GM18517 (cell line): Measurements from ENCODE around the gene DOCK4.

Source experiments
- ATAC-seq: cut with Tn5 transposase; IDR thresholded peaks from one replicate; pipeline ENCODE4 v1.9.1; 2021; ENCODE audit warnings: mild to moderate bottlenecking, moderate library complexity; ENCODE audit not compliant: unreplicated experiment

Gene DOCK4

GRCh38 chr7:112193915-112194502, 12.2 kb downstream of the DOCK4 start:
- ATAC-seq = no peak

- ATAC-seq = no peak
These were observed 13.7 kb downstream of the DOCK4 start for GRCh38 chr7:112192236-112193154.

- no peak for ATAC-seq
These were observed 16.1 kb downstream of the DOCK4 start for GRCh38 chr7:112190120-112190519.

GRCh38 chr7:112189691-112190090, 16.5 kb downstream of the DOCK4 start:
- ATAC-seq = no peak

GRCh38 chr7:112188257-112188656, 17.9 kb downstream of the DOCK4 start:
- ATAC-seq = no peak

- ATAC-seq = no peak
These were observed 19.9 kb downstream of the DOCK4 start for GRCh38 chr7:112186300-112186699.

- no peak for ATAC-seq
These were observed 21.0 kb downstream of the DOCK4 start for GRCh38 chr7:112185005-112185834.

GRCh38 chr7:112184455-112184854, 21.7 kb downstream of the DOCK4 start:
- no peak for ATAC-seq

- ATAC-seq = no peak
These were observed 22.9 kb downstream of the DOCK4 start for GRCh38 chr7:112183266-112183665.

- ATAC-seq = no peak
These were observed 23.4 kb downstream of the DOCK4 start for GRCh38 chr7:112182749-112183148.

GRCh38 chr7:112180223-112180622, 26.0 kb downstream of the DOCK4 start:
- ATAC-seq = no peak

- ATAC-seq = no peak
These were observed 29.3 kb downstream of the DOCK4 start for GRCh38 chr7:112176693-112177415.

GRCh38 chr7:112176241-112176640, 30.0 kb downstream of the DOCK4 start:
- ATAC-seq = no peak

- ATAC-seq = no peak
These were observed 32.0 kb downstream of the DOCK4 start for GRCh38 chr7:112174192-112174591.

- no peak for ATAC-seq
These were observed 32.7 kb downstream of the DOCK4 start for GRCh38 chr7:112173568-112173905.

GRCh38 chr7:112172870-112173567, 33.2 kb downstream of the DOCK4 start:
- ATAC-seq = no peak

- no peak for ATAC-seq
These were observed 34.5 kb downstream of the DOCK4 start for GRCh38 chr7:112171673-112172072.

GRCh38 chr7:112168915-112169314, 37.3 kb downstream of the DOCK4 start:
- ATAC-seq = no peak

GRCh38 chr7:112167147-112167546, 39.1 kb downstream of the DOCK4 start:
- ATAC-seq = no peak

GRCh38 chr7:112162784-112163506, 43.3 kb downstream of the DOCK4 start:
- ATAC-seq = no peak
